HG03442 (cell line): Measurements from ENCODE around the gene TTC21A.

Source experiments
- ATAC-seq: cut with Tn5 transposase; IDR thresholded peaks from one replicate; pipeline ENCODE4 v1.9.1; 2021; ENCODE audit warnings: mild to moderate bottlenecking, moderate library complexity; ENCODE audit not compliant: unreplicated experiment

The TTC21A gene

DNA sequence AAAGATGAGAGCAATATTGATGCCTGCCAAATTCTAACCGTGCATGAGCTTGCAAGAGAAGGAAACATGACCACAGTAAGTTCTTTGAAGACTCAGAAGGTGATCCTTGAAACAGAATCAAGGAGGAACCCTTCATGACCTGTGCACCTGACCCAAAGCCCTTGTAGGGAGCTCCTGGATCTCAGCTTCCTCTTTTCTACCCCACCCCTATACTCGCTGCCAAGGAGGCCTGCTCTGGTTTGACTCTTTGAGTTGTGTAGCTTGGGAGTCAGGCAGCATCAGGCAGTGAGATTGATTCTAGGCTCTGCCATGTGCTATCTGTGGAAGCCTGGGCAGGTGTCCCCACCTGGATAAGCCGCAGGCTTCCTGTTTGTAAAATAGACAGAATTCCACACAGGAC is 10.6 kb downstream of the TTC21A start:
- no peak for ATAC-seq

DNA sequence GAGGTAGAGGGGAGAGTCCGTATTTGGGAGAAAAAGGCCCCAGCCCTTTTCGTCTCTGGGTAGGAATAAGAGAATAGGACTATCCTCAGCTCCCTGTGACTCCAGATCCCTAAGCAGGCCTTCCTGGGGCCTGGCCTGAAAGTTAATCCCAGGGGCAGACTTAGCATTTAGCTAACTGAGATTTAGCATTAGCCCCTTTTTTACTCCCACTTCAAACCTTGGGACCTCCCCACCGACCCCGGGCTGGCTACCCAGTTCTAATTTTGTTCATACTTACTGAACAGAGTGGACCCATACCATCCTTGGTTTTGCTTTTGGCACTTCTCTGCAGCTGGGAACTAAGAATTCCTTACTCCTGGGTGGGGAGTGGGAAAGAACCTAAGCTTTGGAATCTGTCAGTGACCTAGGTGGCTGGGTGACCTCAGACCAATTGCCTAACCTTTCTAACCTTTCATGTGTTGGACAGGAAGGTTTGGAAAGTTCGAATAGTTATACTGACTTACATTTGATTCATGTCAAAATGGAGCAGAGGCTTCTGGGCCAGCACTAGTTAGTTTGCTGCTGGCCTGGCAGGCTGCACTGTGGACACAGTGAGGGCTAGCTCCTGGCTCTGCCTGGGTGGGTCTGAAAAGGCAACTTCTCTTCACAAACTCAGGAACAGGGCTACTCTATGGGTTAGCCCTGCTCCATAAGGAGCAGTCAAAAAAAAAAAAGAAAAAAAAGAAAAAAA is 11.6 kb downstream of the TTC21A start:
- ATAC-seq, result no peak

DNA sequence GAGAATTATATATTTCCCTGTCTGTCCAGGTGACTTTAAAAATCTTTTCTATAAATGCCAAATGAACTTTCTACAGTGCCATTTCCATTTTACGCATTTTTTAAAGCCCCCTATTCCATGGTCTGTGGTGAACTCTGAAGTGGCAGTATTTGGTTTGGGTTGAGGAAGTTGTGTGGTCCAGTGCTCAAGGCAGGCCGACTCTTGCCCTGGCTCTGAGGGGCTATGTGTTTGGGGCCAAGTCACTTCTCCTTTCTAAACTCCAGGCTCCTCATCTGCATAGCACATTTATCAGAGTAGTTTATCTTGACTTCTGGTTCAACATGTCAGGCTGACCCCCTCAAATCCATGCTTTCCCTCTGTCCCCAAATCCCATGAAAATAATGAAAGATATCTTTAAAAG is 14.1 kb downstream of the TTC21A start:
- no peak for ATAC-seq

DNA sequence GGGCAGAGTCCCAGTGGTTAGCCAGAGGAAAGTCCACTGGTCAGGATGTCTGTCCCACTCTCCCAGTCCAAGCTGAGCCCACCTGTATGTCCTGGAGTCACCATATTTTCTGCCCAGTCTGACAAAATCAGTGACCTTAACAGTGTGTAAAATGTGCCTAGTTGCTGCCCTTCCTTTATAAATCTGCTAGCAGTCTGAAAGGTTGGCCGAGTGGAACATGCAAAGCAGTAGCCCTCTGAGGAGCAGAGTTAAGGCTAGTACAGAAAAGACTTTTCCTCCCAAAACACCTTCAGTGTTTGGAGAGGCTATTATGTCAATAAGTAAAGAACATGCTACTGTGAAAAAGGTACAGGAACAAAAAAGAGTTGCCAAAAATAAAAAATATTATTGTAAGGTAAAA is 15.3 kb downstream of the TTC21A start:
- ATAC-seq, result peak; percentile 72

DNA sequence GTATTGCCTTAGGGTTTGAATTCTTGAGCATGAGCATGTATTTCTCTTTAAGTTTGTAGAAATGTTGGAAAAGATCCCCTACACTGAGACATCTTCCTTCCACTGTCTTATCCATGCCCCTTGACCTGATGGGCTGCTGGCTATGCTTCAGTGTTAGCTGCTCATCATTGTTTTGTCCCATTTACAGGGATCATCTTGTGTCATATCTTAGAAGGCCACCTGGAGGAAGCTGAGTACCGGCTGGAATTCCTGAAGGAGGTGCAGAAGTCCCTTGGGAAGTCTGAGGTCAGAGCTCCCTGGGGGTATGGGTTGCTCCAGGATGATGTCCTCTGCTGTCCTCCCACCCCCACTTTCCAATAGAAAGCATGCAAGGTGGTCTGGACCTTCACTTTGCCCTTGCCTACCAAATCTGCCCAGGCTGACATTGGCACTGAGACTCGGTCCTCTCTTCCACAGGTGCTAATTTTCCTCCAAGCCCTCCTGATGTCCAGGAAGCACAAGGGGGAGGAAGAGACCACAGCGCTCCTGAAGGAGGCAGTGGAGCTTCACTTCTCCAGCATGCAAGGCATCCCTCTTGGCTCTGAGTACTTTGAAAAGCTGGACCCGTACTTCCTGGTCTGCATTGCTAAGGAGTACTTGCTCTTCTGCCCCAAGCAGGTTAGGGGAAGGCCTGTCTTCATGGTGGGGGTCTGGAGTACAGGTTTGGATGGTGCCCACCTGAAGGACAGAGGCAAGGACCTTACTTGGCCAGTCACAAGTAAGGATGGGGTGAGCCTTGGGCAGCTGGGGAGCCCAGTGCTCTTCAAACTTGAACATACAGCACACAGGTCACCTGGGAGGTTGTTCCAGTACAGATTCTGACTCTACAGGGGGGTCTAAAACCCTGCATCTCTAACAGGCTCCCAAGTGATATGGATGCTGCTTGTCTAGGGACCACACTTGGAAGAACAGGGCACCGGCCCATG is 17.7 kb downstream of the TTC21A start:
- ATAC-seq, result no peak

DNA sequence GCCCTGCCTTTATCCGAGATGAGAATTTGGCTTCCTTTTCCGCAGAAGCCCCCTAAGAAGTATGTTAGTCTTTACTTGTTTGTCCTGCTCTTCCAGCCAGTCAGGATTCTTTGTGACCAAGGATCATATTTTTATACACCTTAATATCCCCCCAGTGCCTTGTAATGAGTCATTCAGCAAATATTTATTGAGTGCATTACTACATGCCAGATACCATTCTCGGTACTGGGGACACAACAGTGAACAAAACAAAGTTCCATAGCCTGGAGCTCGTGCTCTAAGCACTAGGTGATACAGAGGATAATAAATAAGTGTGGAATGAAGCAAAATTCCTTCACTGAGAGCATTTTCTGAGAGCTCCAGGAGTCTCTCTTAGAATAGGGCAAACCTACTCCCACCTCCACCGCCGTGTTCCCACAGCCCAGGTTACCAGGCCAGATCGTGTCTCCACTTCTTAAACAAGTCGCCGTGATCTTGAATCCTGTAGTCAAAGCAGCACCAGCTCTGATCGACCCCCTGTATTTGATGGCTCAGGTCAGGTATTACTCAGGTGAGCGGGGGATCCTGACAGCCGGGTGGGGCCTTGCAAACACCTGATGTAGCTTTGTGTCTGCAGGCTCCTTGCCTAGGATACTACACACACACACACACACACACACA is 18.5 kb downstream of the TTC21A start:
- no peak for ATAC-seq

DNA sequence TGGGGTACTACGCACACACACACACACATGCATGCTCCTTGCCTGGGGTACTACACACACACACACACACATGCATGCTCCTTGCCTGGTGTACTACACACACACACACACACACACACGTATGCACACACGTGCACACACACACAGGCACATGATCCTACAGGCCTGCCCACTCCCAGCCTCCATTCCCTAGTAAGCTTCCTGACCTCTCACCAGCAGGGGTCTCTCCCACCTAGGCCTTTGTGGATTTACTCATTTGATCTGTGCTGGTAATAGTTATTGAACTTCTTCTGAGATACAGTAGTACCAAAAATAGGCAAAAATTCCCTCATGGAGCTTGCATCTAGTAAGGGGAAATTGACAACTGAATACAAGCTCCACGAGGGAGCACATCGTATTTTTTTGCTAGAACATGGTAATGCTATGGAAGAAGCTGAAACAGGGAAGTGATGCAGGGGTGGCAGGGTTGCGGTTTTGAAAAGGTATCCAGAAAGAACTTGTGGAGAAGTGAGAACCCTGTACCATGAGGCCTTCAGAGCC is 19.1 kb downstream of the TTC21A start:
- ATAC-seq, result no peak

DNA sequence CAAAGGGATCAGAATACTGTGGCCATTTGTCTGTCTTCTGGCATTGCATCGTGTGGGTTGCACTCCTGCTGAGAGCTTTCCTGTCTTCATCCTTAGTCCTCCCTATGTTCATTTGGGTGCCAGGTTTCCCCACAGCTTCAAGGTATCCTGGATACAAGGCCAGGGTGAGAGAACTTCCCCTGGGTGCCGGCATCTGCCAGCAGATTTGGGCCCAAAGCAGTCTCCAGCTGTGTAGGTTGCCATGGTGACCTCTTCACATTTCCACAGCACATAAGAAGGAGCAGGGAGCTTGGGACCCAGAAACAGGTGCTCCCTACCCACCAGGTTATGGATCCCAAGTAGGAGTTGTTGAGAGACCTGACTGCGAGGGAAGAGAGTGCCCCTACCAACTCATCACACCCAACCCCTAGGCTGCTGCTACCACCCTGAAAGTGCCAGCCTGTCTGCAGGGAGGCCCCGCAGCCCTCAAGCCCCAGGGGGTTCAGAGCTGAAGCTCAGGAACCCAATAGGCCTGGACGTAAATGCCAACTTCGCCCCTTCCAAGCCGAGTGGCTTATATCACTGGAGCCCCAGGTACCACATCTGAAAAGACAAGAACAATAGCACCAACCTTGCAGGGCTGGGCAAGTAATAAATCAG is 19.9 kb downstream of the TTC21A start:
- ATAC-seq, result no peak

DNA sequence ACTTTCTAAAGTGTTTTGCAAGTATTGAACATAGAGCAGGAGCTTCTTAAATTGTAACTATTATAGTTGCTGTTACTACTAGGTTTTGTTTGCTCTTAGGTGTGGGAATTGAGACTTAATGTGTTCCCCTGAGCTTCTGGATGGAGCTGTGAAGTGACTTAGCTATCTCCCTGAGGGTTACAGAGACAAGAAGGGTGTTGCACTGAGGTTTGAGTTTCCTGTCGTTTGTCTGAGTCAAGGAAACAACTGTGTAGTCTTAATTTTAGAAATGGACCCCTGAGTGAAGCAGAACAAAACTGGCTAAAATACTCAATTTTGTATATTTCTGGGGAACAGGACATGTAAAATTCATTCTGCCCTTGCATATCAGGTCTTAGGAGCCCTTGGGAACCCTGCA is 20.4 kb downstream of the TTC21A start:
- no peak for ATAC-seq

DNA sequence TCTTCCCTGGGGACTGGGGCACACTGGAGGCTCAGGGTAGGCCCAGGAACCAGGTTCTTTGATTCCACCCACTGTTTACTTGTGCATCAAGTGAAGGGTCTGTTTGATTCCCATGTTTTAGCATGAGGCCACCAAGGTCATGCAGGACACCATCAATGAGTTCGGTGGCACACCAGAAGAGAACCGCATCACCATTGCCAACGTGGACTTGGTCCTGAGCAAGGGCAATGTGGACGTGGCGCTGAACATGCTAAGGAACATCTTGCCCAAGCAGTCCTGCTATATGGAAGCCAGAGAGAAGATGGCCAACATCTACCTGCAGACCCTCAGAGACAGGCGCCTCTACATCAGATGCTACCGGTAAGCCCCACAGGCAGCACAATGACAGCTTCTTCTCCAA is 21.5 kb downstream of the TTC21A start:
- no peak for ATAC-seq

DNA sequence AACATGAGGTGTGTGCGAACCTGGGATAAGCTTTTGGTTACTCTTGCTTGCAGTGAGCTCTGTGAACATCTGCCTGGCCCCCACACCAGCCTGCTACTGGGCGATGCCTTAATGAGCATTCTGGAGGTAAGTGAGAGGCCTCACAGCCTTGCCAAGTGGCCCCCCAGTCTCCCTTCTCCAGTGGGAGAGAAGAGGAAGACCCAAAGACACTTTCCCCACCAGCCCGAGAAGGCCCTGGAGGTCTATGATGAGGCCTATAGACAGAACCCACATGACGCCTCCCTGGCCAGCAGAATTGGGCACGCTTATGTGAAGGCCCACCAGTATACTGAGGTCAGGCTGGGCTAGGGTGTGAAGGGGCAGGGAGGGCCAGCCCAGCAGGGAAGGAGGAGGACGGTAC is 22.5 kb downstream of the TTC21A start:
- ATAC-seq, result no peak

DNA sequence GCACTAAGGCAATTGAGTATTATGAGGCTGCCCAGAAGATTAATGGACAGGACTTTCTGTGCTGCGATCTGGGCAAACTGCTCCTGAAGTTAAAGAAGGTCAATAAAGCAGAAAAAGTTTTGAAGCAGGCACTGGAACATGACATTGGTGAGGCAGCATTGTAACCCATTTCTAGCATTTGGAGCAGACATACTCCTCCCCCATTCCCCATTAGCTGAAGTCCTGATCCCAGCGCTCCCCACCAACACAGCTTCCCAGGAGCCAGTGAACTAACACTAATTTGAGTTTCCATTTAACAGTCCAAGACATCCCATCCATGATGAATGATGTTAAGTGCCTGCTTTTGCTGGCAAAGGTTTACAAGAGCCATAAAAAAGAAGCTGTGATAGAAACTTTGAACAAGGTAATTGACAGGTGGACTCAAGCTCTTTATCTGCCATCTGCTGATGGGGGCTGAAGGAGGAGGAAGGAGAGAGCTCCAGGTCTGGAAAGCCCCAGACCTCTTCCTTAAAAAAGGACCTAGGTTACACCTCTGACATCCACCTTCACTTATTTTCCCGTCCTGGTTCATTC is 23.3 kb downstream of the TTC21A start:
- ATAC-seq, result no peak

DNA sequence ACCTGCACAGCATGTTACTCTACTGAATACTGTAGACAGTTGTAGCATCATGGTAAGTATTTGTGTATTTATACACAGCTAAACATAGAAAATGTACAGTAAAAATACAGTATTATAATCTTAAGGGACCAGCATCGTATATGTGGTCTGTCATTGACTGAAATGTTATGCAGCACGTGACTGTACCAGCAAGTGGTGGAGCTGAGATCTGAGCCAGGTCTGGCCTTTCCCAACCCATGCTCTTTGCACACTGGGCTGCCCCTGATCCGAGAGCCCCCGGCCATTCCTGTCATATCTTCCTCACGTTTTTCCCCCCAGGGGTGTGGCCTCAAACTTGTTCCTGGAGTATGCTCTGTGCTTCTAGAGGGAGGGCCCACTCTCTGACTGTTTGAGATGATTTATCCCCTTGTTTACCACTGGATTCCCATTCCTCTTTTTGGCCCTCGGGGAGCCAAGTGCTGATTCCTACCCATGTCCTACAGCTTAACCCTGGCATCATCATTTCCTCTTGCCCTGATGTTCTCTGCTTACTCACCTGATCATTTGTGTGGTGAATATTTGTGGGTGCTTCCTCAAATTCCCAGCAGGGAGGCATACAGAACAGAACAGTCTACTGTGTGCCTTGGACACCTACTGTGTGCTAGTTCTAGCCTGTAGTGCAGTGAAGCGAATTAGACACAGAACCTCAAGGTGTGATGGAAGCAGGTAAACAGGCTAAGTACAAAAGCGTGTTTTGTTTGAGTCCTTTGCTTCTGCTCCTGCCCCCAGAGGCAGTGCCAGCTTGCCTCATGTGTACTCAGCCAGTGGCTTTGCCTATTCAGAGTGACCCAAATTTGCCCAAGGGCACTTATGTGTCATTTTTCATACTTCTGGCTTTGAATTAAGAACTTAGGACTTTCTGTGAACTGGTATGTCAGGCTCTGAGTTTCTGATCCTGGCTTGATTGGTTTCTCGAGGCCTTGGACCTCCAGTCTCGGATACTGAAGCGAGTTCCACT is 24.9 kb downstream of the TTC21A start:
- no peak for ATAC-seq

DNA sequence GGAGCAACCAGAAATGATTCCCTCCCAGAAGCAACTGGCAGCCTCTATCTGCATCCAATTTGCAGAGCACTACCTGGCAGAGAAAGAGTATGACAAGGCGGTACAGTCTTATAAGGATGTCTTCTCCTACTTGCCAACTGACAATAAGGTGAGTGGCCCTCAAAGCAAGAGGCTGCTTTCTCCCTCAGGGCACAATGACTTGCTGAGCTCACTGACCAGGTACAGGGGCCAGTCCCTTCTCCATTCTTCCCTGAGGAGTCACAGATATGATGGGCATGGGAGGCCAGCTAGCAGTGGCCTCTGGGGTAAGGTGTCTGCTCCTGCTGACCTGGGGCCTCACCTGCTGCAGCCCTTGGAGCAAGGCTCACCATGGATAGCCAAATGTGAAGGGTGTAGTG is 25.6 kb downstream of the TTC21A start:
- ATAC-seq, result no peak

DNA sequence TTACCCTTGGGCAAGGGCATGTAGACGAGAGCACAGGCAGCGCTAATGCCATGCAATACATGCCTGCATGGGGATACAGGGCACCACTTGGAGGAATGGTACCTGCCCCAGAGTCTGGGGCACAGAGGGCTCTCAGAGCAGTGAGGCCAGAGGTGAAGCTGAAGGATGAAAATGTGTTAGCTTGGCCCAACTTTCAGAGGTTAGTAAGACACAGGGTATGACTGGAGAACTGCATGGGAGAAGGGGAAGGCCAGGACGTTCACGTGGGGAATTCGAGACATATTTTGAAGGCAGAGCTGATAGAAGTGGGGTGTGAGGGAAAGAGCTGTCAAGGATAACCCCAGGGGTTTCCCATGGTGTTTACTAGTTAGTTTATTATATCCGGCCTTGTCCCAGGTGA is 26.3 kb downstream of the TTC21A start:
- ATAC-seq, result no peak

DNA sequence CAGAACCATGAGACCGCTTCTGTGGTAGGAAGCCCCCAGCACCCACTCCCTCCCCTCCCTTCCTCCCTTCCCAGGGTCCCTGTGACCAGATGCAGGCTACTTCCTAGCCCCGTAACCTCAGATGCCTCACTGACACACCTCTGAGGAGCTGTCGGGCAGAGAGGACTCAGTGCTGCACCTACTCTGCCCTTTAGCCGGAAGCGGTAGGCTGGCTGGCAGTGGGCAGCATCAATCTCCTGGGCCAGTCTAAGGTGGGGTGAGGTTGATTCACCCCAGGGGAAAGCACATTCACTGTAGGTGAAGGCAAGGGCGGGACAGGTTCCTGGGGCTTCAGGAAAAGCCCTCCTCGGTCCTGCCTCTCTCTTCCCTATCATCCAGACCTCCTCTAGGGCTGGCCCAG is 26.8 kb downstream of the TTC21A start:
- ATAC-seq, result no peak

DNA sequence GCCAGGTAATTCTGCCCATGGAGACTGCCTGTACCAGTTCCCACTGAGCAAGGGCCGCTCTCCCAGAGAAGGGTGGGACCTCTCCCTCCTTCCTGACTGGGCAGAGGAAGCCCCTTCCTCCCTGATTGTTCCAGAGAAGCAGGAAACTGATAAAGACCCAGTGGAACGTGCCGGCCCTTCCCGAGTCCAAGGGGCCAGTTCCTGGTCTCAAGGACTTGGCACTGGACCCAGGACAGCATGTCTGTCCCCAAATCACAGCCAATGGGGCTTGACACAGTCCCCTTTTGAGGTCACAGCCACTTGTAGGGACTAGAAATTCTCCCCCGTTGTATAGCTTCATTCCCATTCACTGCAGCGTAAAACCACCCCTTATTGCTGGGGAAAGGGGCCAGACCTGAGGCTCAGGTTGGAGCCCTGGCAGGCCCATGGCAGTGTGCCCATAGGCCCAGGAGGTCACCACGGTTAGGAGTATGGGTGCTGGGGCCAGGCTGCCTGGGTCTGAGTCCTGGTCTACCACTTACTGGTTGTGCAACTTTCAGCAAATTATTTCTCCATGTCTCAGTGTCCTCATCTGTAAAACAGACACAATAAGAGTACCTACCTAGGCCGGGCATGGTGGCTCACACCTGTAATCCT is 27.8 kb downstream of the TTC21A start:
- ATAC-seq, result no peak

DNA sequence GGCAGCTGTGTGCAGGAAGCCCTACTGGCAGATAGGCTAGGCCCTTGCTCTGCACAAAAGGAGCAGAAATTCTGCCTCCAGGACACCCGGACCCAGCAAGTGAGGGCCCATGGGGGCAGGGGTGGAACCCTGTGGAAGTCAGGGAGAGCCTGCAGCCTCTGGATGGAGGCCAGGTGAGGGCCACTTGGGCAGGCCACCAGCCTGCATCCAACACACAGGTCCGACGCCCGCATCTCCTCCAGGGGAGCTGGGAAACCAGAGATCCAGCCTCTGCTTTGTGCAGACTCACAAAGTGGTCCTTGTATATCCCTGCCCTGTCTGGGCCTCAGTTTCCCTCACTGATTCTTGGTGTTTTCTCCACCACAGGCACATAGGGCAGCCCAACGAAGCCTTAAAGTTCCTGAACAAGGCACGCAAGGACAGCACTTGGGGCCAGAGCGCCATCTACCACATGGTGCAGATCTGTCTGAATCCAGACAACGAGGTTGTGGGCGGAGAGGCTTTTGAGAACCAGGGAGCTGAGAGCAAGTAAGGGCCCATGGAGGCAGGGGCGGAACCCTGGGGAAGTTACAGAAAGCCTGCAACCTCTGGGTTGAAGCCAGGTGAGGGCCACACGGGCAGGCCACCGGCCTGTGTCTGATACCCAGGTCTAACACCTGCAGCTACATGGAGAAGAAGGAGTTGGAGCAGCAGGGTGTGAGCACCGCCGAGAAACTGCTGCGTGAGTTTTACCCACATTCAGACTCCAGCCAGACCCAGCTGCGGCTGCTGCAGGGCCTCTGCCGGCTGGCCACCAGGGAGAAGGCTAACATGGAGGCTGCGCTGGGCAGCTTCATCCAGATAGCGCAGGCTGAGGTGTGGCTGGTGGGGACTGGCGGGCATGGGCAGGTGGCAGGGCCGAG is 29.3 kb downstream of the TTC21A start:
- ATAC-seq, result no peak
